HG02588 (cell line): ENCODE measurements around the gene NIPAL4.
"Not testable (repeated sequence)": the region's sequence is repeated elsewhere in the genome, so short reads cannot be mapped to it uniquely, and the experiment has no call there.

Experiments used
- ATAC-seq: cut with Tn5 transposase; IDR thresholded peaks from one replicate; pipeline ENCODE4 v1.9.1; 2021; ENCODE audit warnings: mild to moderate bottlenecking, moderate library complexity; ENCODE audit not compliant: unreplicated experiment

NIPAL4 gene

DNA sequence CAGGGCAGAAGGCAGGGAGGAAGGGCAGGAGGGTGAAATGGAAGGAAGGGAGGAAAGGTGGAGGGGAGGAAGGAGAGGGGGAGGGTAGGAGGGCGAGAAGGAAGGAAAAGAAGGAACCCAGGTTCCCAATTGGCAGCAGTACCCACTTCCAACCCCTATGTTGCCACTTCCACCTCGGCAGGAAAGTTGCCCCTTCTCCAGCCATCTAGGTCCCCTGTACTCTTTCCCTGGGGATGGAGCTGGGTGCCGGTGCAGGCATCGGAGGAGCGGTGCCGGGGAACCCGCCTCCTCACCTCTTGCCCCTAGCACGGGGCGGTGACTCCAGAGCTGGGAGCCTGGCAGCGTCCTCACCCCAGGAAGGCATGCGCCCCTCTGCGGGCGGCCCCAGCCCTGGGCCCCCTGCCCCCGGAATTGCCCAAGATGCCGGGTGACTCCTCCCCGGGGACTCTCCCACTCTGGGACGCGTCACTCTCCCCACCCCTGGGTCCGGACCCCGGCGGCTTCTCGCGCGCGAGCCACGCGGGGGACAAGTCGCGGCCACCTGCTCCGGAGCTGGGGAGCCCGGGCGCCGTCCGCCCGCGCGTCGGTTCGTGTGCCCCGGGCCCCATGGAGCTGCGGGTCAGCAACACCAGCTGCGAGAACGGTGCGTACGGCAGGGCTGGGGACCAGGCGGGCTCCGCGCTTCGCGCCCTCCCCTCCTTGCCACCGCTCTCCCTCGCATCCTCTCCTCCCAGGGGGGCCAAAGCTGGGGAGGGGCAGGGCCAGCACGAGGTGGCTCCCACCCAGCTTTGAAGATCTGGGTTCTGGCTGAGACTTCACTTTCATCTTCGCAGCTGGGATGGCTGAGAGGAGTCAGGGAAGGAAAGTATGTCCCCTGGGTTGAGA, at the start of gene NIPAL4:
NIPAL4 (plus strand) TSS at position 499 of the 885 bp plus-strand sequence; CDS start at position 607, 108 bp downstream.
- ATAC-seq, result no peak

DNA sequence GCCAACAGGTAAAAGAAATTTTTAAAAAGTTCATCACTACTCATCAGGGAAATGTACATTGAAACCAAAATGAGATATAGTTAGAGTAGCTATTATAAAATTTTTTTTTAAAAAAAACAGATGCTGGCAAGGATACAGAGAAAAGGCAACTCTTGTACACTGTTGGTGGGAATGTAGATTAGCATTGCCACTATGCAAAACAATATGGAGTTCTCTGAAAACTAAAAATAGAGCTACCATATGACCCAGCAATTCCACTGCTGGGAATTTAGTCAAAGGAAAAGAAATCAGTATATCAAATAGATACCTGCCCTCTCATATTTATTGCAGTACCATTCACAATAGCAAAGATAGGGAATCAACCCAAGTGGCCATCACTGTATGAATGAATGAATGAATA, 44.2 kb upstream of the NIPAL4 start:
- no peak for ATAC-seq

DNA sequence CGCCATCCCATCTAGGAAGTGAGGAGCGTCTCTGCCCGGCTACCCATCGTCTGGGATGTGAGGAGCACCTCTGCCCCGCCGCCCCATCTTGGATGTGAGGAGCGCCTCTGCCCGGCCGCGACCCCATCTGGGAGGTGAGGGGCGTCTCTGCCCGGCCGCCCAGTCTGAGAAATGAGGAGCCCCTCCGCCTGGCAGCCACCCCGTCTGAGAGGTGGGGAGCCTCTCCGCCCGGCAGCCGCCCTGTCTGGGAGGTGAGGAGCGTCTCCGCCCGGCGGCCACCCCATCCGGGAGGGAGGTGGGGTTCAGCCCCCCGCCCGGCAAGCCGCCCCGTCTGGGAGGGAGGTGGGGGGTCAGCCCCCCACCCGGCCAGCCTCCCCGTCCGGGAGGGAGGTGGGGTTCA, 40.5 kb upstream of the NIPAL4 start:
- ATAC-seq, result not testable (repeated sequence)

GRCh38 chr5:157429920-157430319, 30.1 kb upstream of the NIPAL4 start:
- not testable (repeated sequence) for ATAC-seq

- ATAC-seq, result no peak
Measured at GRCh38 chr5:157431544-157432200, 28.3 kb upstream of the NIPAL4 start.

DNA sequence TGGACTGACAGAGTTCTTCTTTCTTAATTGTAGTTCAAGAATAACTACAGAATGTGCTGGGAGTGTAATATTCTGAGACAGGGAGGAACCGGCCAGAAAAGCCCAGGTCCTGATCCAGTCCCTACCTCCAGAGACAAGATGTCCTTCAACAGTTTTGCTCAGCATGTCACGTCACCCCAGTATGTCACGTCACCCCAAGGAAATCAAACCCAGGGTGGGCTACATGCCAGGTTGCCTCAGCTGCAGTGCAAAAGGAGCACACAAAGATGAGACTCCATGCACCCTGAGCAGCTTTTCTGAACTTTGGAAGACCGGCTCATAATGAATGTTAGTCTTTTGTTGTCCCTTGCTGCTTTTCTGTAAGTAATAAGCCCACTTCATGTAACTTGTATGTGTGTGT, 25.9 kb upstream of the NIPAL4 start:
- ATAC-seq, result no peak

DNA sequence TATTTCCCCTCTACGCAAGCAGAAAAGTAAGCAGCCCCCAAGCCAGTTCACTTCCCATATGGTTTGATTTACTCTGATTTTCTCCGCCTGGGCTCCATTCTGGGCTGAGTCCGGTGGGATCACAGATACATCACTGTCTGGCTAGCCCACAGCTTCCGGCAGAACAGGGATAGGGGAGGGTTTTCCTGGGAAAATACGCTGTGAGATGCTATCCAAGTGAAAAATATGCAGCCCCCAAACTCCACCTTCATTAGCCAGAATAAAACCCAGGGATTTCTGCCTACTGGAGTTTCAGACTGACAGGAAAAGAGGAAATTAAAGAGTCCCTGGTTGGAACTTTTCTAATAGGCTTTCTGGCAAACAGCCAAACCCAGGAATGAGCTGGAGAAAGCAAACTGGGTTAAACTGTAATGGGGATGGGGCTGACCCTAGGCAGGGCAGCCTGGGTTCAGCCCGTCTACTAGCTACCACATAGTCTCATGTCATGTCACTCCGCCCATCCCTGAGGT, 16.9 kb upstream of the NIPAL4 start:
- no peak for ATAC-seq

GRCh38 chr5:157444224-157444623, 15.8 kb upstream of the NIPAL4 start:
- ATAC-seq, result no peak

DNA sequence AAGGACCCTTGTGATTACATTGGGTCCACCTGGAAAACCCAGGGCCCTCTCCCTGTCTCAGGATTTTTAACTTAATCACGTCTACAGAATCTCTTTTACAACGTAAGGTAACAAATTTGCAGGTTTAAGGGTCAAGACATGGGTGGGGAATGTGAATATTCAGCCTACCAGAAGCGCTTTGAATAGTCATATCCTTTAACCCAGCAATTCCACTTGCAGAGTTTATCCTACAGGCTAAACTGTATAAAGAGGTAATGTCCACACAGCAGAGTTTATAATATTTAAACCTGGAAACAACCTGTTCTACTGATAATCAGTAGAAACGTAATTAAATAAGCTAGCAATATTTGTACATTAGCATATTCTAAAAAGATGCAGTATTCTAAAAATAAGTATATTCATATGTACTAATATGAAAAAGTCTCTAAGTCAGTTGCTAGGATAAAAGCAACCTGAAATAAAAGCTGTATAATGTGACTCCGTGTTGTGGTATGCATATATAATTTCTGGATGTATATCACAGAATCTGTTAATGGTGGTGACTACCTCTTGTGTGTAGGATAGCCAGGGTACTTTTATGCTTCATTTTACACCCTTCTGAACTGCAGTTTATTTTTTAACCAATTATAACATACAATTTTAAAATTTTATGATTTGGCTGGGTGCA, 14.1 kb upstream of the NIPAL4 start:
- no peak for ATAC-seq

DNA sequence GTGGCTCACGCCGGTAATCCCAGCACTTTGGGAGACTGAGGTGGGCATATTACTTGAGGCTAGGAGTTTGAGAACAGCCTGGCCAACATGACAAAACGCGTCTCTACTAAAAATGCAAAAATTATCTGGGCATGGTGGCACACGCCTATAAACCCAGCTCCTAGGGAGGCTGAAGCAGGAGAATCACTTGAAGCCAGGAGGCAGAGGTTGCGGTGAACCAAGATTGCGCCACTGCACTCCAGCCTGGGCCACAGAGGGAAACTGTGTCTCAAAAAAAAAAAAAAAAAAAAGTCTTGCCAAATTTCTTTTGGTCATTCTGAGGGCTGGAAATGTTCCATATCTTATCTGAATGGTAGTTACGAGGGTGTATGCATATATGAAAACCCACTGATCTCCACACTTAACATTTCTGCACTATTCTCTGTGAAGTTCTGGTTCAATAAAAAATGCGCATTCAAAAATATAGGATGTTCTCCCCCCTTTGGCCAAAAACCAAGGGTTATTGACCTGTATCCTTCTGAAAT, 13.5 kb upstream of the NIPAL4 start:
- ATAC-seq, result no peak

GRCh38 chr5:157447201-157447637, 12.8 kb upstream of the NIPAL4 start:
- no peak for ATAC-seq

DNA sequence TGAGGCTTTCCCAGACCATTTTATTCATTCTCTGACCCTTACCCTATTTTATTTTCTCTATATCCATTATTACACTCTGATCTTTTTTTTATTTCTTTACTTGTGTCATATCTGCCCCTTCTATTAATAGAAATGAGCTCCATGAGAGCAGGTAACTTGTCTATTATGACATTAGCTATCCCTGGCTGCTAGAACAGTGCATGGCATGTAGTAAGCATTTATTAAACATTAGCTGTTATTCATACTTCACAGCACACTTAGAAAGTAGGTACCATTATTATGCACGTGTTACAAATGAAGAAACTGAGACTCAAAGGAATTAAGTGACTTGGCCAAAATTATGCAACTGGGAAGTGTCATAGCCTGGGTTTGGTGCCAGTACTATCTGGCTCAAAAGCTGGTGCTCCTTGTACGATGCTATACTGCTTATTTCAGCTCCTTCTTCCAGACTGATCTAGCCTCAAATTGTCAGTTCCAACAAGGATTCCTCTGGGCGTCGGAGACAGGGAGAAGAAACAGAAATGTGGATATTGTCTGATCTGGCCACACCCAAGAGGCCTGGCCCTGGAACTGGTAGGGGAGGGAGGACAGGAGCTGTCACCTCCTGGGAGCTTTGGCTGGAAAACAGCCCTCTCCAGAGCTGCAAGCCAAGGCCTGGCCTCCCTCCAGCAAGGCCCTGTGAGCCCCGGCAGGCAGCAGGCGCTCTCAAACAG, 10.8 kb upstream of the NIPAL4 start:
- no peak for ATAC-seq

- ATAC-seq, result no peak
Measured at GRCh38 chr5:157450024-157450423, 10.0 kb upstream of the NIPAL4 start.

- no peak for ATAC-seq
Measured at GRCh38 chr5:157451806-157452205, 8.2 kb upstream of the NIPAL4 start.

DNA sequence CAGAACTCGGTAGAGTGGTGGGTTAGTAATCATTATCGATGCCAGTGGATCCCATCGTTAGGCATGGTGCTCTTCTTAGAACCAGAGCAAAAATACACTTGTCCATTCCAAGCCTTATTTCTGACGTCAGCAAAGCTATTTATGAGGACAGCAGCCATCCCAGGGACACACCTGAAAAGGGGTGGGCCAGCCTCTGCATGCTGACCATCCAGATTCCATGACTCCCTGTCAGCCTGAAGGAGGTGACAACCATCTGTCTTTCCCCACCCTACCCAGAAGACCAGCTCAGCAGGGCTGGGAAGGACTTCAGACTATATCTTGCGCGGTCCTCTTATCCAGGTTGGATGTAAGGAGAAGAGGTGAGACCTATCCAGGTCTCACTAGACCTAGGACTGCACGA, 5.7 kb upstream of the NIPAL4 start:
- ATAC-seq, result no peak

- ATAC-seq, result no peak
Measured at GRCh38 chr5:157455057-157455456, 5.0 kb upstream of the NIPAL4 start.

GRCh38 chr5:157456301-157456700, 3.7 kb upstream of the NIPAL4 start:
- no peak for ATAC-seq

GRCh38 chr5:157457391-157457790, 2.6 kb upstream of the NIPAL4 start:
- no peak for ATAC-seq

DNA sequence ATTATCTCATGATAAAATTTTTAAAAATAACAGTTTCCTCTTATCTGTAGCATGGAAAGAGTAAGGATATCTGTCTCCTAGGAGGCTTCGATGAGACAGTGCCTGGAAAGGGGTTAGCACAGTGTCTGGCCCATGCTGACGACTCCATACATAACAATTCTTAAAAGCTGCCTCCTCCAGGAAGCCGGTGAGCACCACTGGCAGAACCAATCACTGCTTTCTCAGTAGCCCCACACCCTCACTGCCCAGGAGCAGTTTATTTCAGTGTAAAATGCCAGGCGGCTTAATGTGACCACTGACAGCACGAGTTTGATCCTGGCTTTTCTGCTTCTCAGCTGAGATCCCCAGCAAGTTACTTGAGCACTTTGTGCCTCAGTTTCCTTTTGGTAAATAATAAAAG, 1.2 kb upstream of the NIPAL4 start:
- no peak for ATAC-seq

GRCh38 chr5:157460921-157461792, 1.1 kb downstream of the NIPAL4 start:
- no peak for ATAC-seq
